ENCODE measurements around the gene CCSER1. TPM values are rescaled to one million over a fixed set of nuclear protein-coding genes. Genes with fewer than 3 reads are reported as not detected.
A peak's percentile ranks its signal among the peaks of the same experiment; 100 is the strongest.
"Not testable (repeated sequence)": the region's sequence is repeated elsewhere in the genome, so short reads cannot be mapped to it uniquely, and the experiment has no call there.

Gene CCSER1
- polyA plus RNA-seq, 3 donors = 18.1 to 20.3 (median 20.3) TPM

DNA sequence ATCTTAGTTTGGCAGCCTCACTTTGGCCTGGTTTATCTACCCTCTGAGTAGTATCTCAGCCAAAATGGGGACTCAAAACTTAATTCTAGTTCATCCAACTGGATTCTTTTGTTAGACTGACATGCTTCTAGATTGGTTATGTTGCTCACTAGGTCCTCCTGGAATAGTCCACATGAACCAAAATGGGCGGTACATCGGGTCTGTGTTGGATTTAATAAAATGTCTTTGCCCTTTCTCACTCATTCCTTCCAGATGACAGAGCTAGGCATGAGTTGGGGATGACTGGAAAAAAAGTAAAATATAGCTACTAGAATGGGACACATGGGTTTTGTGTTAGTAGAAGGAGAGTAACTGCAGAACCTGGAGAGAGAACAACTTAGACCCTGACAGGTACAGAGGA is 247.9 kb downstream of the CCSER1 start:
- DNase-seq (ENCODE audit: extremely low read depth in 1 of 11, low read depth in 9 of 11, low spot score in 4 of 11) = no peak

DNA sequence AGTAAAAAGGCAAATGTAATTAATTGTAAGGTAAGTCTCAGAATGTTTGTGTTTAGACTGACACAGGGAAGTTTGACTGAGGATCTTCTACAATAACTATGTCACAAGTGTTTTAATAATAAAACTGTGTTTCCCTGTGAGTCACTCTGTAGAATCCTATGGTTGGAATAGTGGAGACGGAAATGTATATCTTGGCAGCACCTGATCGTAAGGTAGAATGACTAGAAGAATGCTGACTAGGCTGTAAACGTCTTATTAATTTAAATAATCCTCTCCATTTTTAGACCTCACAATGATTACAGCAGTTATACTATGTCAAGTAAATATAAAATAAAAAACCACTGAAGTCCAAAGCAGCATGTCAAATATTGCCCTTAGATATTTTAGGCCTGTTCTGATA is 266.0 kb downstream of the CCSER1 start:
- no peak for DNase-seq (ENCODE audit: extremely low read depth in 1 of 11, low read depth in 9 of 11, low spot score in 4 of 11)

DNA sequence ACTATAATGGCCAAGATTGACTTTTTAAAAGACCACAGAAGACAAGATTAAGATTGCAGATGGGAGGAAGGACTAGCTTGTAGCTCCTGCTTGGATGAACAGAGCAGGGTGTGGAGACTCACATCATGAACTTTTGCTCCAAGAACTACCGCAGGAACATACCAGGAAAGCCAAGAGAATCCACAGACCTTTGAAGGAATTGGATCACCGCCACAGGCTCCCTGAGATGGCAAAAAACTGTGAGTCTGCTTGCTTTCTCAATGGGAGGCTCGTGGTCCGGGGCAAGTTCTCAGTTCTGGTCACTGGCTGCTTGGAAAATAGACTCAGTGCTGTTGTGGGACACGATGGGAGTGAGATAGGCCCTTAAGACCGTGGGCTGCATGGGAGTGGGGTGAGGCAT is 276.6 kb downstream of the CCSER1 start:
- DNase-seq (ENCODE audit: extremely low read depth in 1 of 11, low read depth in 9 of 11, low spot score in 4 of 11) = no peak

DNA sequence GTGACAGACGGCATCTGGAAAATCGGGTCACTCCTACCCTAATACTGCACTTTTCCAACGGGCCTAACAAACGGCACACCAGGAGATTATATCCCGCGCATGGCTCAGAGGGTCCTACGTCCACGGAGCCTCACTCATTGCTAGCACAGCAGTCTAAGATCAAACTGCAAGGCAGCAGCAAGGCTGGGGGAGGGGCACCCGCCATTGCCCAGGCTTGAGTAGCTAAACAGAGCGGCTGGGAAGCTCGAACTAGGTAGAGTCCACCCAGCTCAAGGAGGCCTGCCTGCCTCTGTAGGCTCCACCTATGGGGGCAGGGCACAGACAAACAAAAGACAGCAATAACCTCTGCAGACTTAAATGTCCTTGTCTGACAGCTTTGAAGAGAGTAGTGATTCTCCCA is 280.7 kb downstream of the CCSER1 start:
- not testable (repeated sequence) for DNase-seq (ENCODE audit: extremely low read depth in 1 of 11, low read depth in 9 of 11, low spot score in 4 of 11)

DNA sequence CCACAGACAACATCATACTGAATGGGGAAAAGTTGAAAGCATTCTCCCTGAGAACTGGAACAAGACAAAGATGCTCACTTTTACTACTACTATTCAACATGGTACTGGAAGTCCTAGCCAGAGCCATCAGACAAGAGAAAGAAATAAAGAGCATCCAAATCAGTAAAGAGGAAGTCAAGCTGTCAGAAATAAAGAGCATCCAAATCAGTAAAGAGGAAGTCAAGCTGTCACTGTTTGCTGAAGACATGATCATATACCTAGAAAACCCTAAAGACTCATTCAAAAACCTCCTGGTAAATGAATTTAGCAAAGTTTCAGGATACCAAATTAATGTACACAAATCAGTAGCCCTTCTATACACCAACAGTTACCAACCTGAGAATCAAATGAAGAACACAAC is 285.6 kb downstream of the CCSER1 start:
- not testable (repeated sequence) for DNase-seq (ENCODE audit: extremely low read depth in 1 of 11, low read depth in 9 of 11, low spot score in 4 of 11)

DNA sequence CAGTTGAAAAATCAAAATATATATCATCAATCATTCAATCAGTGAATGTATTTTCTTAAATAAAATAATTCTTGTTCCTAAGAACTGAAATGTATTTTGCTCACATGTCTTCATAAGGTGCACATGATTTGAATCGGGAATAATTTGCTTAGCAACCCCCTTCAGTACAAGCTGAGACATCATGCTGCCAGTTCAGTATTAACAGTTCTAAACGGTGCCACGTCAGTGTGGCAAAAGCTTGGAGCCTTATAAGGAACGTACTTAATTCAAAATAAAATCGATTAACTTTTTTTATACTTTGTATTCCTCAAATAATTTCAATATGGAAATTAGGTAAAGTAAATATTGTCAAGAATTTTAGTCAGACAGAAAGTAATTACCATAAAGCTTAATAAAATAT is 287.9 kb downstream of the CCSER1 start:
- DNase-seq (ENCODE audit: extremely low read depth in 1 of 11, low read depth in 9 of 11, low spot score in 4 of 11) = no peak

DNA sequence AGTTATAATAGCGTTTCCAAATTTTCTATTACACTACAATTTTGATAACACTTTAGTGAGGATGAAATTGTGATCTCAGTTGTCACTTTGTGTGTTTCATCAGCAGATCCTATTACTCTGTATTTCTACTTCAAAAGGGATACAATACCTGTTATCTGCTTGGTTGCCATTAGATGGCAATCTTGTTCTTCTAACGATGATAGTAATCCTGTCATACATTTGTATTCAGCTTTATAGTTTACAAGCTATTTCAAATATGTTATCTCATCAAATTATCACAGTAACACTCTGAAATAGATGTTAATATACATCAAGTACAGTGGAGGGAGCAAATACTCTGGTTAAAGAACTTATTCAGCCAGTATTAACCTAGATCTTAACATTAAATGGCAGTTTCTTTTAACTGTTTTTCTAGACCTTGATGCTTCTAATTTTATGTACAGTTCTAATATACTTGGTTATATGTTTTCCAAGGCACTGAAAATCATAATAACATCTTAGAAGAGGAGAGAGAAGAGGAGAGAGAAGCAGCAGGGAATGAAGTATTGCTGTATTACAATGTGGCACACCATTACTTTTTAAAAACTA is 292.0 kb downstream of the CCSER1 start:
- DNase-seq (ENCODE audit: extremely low read depth in 1 of 11, low read depth in 9 of 11, low spot score in 4 of 11) = peak; percentile 24 to 54 (median 40)

DNA sequence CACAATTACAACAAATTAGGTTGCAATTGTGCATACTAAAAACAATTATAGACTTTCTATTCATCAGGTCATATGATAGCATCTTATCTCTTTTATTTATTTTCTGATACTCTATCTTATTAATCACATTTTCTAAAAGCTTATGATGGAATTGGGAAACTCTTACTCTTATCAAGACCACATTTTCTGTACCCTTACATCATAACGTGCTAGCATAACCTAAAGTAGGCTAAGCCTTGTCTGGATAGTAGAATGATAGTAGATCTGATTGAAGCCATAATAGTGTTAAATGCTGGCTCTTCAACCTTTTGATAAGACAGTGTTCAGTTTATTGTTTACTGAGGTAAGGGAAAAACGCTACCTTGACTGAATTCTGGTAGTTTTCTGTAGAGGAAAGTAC is 294.0 kb downstream of the CCSER1 start:
- DNase-seq (ENCODE audit: extremely low read depth in 1 of 11, low read depth in 9 of 11, low spot score in 4 of 11) = no peak

DNA sequence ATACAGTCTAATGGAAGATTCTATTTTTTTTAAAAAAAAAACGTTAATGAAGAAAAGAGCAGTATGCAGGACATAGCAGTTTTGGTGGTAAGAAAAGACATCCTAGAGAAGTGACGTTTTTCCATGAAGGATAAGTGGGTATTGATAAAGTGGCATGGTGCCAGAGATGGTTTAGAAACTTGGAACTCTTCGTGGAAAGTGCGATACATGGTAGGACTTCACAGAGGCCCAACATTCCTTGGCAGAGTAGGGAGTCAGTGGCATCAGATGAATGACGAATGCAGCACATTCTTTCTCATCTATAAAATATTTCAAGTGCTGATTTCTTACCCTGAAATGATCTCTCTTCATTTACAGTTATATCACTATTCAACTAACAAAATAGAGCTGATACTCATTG is 298.7 kb downstream of the CCSER1 start:
- no peak for DNase-seq (ENCODE audit: extremely low read depth in 1 of 11, low read depth in 9 of 11, low spot score in 4 of 11)

DNA sequence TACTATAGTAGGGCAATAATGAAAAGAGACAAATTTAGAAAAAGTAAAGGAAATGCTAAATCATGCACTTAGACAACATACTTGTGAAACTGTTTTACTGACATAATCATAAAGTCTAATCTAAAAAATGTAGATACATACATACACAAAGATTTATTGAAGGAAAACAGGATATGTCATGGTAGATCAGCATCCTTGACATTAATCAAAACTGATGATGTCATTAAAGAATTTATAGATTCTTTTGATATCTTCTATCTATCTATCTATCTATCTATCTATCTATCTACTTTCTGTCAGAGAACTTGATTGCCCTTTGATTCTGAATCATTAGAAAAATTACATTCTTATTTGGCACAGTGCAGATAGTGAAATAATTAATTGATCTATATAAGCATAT is 311.3 kb downstream of the CCSER1 start:
- no peak for DNase-seq (ENCODE audit: extremely low read depth in 1 of 11, low read depth in 9 of 11, low spot score in 4 of 11)

DNA sequence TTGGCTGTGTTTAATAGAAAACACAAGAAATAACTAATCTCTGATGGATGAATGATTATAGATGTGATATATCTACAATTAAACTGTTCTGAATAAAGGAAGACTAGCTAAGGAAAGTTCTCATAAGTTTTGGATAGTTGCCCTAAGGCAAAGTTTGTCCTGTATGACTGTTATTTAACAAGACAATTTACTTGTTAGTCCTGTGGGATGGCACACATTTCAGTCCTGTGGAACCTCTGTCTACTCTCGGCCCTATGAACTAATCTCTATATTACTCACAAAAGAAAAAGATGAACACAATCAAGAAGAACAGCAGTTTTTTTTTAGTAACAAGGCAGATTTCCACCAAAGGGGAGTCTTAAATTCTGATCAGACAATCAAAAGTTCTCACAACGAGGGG is 314.6 kb downstream of the CCSER1 start:
- no peak for DNase-seq (ENCODE audit: extremely low read depth in 1 of 11, low read depth in 9 of 11, low spot score in 4 of 11)

DNA sequence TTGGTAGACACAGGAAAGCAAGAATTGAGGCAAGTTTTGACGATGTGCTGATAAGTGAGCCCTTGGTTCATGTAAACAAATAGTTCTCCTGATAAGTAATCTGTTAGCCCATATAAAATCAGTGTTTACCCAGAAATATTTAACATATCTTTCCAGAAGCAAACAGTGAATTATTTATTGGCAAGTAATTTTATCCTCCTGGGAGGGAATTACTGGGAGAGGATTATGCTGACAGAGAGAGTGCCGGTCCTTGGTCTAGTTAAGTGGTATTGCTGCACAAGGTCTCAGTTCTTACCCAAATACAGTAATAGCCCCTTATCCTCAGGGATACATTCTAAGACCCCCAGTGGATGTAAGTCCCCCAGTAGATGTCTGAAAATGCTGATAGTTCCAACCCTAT is 315.4 kb downstream of the CCSER1 start:
- DNase-seq (ENCODE audit: extremely low read depth in 1 of 11, low read depth in 9 of 11, low spot score in 4 of 11) = no peak

DNA sequence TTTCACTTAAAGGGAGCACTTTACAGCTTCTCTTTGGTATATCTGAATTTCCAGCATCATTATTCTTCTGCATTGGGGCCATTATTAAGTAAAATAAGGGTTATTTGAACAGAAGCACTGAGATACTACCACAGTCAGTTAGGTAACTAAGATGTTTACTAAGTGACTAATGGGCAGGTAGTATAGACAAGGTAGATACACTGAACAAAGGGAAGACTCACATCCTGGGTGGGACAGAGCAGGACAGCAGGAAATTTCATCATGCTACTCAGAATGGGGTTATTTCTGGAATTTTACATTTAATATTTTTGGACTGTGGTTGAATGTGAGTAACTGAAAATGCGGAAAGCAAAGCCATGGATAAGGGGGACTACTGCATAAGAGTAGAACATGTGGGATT is 316.0 kb downstream of the CCSER1 start:
- DNase-seq (ENCODE audit: extremely low read depth in 1 of 11, low read depth in 9 of 11, low spot score in 4 of 11) = no peak

DNA sequence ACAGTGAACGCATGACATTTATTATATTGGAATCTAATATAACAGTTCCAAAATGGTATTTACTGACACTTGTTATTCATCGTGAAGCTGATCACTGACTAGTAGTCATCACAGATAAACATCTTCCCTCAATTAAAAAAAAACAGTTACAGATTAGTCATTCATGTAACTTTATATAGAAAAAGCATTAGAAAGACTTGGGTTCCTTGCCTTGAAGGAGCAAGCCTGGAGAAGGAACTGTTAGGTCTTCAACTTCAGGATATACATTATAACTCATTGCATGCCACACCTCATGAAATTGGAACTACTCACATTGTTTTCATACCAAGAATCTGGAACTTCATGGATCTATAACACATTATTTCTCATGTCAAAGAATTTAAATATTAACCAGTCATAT is 317.7 kb downstream of the CCSER1 start:
- DNase-seq (ENCODE audit: extremely low read depth in 1 of 11, low read depth in 9 of 11, low spot score in 4 of 11) = no peak

DNA sequence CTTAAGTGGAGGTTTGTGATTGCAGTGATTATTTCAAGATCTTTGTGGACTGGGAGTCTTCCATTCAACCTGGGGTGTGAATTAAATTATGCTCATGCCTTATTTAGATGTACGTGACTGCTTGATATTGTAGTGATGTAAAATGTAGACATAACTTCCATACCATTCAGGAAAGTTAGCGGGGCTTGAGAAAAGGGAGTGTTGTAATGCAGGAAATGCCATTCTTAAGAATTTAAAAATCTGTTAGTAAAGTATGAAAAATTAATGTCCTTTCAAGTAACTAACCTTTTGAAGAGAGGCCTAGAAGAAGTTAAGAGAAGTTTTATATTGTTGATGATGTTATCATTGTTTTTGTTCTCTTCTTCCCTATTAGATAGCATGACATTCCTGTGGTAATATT is 318.2 kb downstream of the CCSER1 start:
- DNase-seq (ENCODE audit: extremely low read depth in 1 of 11, low read depth in 9 of 11, low spot score in 4 of 11) = no peak

DNA sequence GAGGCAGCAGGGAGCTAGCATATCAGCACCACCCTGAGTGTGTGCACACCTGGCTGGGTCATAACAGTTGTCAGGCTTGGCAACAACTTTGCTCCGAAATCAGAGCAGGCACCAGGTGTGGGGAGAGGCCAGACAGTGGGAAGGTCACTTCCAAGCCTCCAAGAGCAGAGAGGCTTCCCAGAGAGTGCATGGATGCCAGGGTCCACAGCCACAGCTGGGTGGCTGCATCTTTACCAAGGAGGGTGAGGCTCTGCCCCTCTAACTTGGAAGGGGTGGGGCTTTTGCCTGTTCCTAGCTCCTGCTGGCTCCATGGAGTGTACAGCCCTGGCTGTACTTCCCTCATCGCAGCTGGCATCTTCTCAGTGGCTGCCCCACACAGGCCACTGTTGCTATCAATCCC is 322.4 kb downstream of the CCSER1 start:
- no peak for DNase-seq (ENCODE audit: extremely low read depth in 1 of 11, low read depth in 9 of 11, low spot score in 4 of 11)

DNA sequence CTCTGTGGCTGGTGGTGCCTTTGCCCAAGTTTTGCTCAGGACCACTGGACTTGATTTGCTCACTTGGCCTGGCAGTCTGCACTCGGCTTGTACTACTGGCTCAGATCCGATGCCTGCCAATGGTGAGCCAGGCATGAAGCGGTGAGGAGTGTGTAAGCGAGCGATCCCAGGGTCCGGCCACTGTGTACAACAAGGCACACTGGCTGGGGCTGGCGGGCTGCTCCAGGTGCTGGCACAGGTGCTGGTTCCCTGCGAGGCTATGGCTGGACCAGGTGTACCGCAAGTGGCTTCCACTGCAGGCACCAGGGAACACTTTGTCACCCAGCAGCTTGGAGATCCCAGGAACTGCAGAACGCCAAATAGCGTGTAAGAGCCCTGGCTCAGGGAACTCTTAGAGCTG is 329.7 kb downstream of the CCSER1 start:
- no peak for DNase-seq (ENCODE audit: extremely low read depth in 1 of 11, low read depth in 9 of 11, low spot score in 4 of 11)

DNA sequence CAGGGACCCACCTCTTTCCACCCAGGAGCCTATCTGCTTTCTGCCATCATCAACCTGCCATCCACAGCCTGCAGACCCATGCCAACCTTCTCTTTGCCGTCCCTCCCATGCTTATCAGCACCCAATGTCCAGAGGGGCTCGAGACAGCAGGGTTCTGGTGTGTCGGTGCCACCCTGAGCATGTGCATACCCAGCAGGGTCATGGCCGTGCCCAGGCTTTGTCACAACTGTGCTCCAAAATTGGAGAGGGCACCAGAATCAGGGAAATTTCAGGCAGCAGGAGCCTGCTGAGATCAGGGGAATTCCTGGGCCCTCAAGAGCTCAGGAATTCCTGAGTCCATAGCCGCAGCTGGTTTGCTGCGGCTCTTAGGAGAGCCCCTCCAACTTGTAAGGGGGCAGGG is 330.6 kb downstream of the CCSER1 start:
- DNase-seq (ENCODE audit: extremely low read depth in 1 of 11, low read depth in 9 of 11, low spot score in 4 of 11) = no peak

DNA sequence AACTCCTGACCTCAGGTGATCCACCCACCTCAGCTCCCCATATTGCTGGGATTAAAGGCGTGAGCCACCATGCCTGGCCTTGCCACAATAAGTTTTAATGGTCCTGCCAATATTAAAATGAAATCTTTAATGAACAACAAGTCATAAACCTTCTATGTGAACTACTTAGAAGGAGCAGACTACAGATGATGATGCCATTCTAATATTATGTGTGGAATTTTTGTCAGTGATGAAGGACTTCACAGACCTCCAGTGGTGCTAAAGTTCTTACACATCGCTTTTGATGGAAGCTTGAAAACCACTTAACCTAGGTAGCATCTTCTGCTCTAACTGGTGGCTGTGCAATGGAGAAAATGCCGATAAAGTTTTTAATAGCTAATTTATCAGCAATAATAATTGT is 331.4 kb downstream of the CCSER1 start:
- DNase-seq (ENCODE audit: extremely low read depth in 1 of 11, low read depth in 9 of 11, low spot score in 4 of 11) = no peak

DNA sequence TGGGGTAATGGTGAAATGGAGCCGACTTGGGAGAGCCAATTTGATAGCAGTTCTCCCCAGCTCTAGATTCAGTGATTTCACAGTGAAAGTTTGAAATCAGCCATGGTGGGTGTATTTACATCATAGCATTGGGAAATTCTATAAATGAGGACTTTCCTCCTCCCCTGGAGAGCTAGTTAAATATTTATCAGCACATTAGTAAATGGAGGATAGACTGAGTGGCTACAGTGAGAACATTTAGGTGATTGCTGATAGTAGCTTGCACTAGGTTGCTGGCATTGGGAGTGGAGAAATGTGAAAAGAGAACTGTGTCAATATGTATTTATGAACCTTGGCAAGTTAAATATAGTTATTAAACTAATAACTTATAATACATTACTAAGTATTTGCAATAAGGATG is 347.3 kb downstream of the CCSER1 start:
- DNase-seq (ENCODE audit: extremely low read depth in 1 of 11, low read depth in 9 of 11, low spot score in 4 of 11) = no peak

DNA sequence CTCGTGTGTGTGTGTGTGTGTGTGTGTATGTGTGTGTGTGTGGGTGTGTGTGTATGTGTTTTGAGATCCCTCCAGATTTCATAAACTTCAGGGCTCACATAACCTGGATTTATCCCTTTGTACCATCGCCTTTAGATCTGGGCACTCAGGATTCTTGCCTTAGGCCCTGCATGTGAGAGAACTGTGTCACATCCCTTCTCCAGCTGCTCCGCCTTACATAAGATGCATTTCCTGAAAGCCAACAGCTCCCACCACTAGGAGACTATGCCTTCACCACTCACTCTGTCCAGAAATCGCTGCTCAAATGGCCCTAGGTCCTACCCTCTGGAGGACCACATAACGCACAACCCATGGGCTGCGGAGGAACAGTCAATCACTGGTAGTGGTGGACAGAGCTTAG is 348.8 kb downstream of the CCSER1 start:
- no peak for DNase-seq (ENCODE audit: extremely low read depth in 1 of 11, low read depth in 9 of 11, low spot score in 4 of 11)

DNA sequence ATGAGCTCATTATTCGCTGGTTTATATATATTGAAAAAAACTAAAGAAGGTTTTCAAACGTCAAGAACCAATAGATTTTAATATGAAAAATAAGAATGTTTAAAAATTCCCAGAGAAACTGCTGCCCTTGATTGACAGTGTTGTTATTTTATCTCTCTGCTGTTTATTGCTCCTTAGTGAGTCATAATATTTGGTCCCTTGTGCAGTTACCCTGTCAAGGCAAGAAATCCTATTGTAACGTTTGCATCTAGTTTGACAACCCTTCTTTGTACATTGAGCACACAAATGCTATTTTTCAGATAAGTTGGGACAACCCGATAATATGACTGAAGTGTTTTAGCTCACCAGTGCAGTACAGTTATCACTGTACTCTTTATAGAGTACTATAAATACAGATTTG is 349.4 kb downstream of the CCSER1 start:
- DNase-seq (ENCODE audit: extremely low read depth in 1 of 11, low read depth in 9 of 11, low spot score in 4 of 11) = no peak

Data from renal cortex interstitium (tissue), 11 donors.